LNCaP clone FGC (cell line): ENCODE data around the gene MPZ.

ENCODE experiments used
- DNase-seq: peaks from one replicate; pipeline ENCODE4 v3.0.0-alpha.2; 2011; ENCODE audit warnings: low read depth
- H3K4me3 ChIP-seq: 2 replicates; pipeline ENCODE4 v1.5.1; 2011; ENCODE audit warnings: mild to moderate bottlenecking, low read depth, low read length, control low read depth
- CTCF ChIP-seq: IDR thresholded peaks from 2 replicates; pipeline ENCODE4 v1.5.1; 2012; ENCODE audit warnings: mild to moderate bottlenecking; ENCODE audit not compliant: control insufficient read depth, insufficient read depth; ENCODE audit errors: extremely low read depth

The MPZ gene

GRCh38 chr1:161309868-161310267 is at the start of gene MPZ:
Gene MPZ, minus strand, starts transcription at chr1:161309968. Its CDS starts 63 bp downstream, at chr1:161309905.
- no peak for DNase-seq
- H3K4me3 ChIP-seq = no peak within 1 kb of the TSS
- TF ChIP-seq CTCF = no peak

GRCh38 chr1:161359291-161359690 is 49.5 kb upstream of the MPZ start:
- no peak overlapping the region for H3K4me3 ChIP-seq
- TF ChIP-seq CTCF = no peak
- no peak for DNase-seq

- TF ChIP-seq CTCF = no peak
- H3K4me3 ChIP-seq = no peak overlapping the region
- no peak for DNase-seq
Observed at GRCh38 chr1:161357073-161357472, 47.3 kb upstream of the MPZ start.

GRCh38 chr1:161351482-161351881 is 41.7 kb upstream of the MPZ start:
- no peak for DNase-seq
- no peak overlapping the region for H3K4me3 ChIP-seq
- TF ChIP-seq CTCF = no peak

GRCh38 chr1:161350671-161351070 is 40.9 kb upstream of the MPZ start:
- no peak overlapping the region for H3K4me3 ChIP-seq
- no peak for TF ChIP-seq CTCF
- no peak for DNase-seq

GRCh38 chr1:161342821-161343220 is 33.1 kb upstream of the MPZ start:
- TF ChIP-seq CTCF = no peak
- no peak for DNase-seq
- H3K4me3 ChIP-seq = no peak overlapping the region

GRCh38 chr1:161342177-161342576 is 32.4 kb upstream of the MPZ start:
- TF ChIP-seq CTCF = no peak
- no peak overlapping the region for H3K4me3 ChIP-seq
- DNase-seq = no peak
